Stimulated activated CD8-positive, alpha-beta memory T cell treated with anti-CD3 and anti-CD28 coated beads, Interleukin-4, amount 100 ng/mL, for 48 hours (primary cell): Measurements from ENCODE around the gene KCNJ4.
A peak's percentile ranks its signal among the peaks of the same experiment; 100 is the strongest.

Experiments
- DNase-seq: peaks from one replicate; pipeline ENCODE4 v3.0.0-alpha.2; 2020

KCNJ4 gene

DNA sequence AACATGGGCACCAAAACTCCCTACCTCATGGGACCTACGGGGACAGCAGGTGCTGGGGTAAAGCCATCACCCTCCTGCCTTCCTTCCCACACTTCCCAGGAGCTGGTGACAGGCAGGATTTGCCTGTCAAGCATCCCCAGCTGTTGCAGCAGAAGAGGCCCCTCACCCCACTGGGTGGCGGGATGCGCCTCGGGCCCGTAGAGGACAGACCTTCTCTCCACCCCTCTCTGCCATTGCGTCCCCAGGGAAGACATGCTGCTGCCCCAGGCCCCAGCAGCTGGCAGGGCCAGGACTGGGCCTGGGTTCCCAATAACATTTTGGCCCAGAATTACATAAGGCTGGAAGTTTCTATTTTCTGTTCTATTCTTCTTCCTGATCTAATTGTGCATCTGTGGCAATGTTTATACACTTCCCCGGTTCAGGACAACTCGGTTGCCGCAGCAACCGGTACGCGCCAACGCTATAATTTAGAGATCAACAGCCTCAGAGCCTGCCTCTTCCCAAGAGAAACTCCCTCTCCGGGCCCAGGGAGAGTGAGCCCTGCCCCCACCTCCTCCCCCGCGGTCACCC lies 25.4 kb downstream of the KCNJ4 start:
- DNase-seq = no peak

DNA sequence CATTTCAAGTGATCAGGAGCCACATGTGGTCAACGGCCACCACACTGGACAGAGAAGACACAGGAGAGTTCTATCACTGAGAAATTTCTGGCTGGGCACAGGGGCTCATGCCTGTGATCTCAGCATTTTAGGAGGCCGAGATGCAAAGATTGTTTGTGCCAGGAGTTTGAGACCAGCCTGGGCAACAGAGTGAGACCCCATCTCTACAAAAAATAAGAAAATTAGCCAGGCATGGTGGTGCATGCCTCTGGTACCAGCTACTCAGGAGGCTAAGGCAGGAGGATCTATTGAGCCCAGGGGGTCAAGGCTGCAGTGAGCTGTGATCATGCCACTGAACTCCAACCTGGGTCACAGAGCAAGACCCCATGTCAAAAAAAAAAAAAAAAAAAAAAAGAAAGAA lies 26.3 kb downstream of the KCNJ4 start:
- DNase-seq = no peak

DNA sequence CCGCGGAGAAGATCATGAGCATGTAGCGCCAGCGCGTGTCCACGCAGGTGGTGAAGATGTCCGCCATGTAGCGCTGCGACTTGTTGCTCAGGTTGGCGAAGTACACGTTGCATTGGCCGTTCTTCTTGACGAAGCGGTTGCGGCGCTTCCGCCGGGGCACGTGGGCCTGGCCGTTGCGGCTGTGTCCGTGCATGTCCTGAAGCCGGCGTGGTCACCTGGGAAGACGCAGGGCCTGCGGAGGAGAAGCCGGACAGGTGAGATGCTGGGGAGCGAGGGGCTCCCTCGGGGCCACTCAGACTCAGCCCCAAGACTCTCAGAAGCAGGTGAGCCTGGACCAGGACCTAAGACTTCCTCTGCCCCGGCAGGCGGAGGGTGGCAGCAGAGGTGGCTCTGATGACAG lies 27.1 kb downstream of the KCNJ4 start:
- DNase-seq = no peak

DNA sequence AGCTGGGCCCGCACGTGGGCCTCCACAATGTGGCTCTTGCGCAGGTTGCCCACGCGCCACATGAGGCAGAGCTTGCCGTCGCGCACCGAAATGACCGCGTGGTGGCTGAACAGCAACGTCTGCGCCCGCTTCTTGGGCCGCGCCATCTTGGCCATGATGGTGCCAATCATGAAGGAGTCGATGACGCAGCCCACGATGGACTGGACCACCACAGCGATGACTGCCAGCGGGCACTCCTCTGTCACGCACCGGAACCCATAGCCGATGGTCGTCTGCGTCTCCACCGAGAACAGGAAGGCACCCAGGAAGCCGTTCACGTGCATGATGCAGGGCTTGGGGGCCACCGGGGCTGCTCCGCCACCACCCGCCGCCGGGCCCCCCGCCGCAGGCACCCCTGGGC lies 27.5 kb downstream of the KCNJ4 start:
- no peak for DNase-seq

DNA sequence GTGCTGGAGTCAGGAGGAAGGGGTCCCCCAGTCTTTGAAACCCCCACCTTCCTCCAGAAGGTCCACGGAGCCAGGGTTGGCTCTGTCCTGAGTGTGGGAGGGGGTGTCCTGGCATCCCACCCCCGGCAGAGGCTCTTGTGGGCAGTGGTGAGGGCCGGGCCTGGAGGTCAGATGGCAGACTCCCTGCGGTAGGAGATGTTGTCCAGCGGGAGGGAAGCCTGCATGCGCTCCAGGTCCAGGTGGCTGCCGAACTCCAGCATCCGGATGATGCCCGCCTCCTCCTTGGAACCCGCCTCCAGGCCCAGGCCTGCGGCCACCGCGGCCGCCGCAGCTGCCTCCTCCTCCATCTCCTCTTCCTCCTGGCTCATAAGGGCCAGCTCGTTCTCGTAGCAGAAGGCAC lies 28.4 kb downstream of the KCNJ4 start:
- DNase-seq = no peak

DNA sequence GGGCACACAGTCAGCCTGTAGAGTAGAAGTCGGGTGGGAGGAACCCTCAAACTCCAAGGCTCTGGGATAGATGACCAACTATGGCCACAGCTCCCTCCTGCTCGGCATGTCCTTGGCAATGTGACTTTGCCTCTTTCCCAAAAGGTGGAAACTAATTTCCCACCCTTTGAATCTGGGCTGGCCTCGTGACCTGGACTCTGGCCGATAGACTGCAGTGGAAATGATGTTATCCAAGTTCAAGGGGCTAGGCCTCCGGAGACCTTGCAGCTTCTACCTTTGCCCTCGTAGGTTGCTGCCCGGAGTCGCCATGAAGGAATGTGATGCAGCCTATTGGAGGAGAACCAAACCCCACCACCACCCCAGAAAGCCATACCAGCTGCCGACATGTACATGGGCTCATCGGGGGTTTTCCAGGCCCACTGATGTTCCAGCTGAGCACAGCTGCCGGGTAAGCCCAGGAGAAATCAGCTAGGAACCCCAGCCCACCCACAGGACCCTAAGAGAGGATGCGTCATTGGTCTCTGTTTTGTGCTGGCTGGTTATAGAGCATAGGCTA lies 30.4 kb downstream of the KCNJ4 start:
- DNase-seq = no peak

DNA sequence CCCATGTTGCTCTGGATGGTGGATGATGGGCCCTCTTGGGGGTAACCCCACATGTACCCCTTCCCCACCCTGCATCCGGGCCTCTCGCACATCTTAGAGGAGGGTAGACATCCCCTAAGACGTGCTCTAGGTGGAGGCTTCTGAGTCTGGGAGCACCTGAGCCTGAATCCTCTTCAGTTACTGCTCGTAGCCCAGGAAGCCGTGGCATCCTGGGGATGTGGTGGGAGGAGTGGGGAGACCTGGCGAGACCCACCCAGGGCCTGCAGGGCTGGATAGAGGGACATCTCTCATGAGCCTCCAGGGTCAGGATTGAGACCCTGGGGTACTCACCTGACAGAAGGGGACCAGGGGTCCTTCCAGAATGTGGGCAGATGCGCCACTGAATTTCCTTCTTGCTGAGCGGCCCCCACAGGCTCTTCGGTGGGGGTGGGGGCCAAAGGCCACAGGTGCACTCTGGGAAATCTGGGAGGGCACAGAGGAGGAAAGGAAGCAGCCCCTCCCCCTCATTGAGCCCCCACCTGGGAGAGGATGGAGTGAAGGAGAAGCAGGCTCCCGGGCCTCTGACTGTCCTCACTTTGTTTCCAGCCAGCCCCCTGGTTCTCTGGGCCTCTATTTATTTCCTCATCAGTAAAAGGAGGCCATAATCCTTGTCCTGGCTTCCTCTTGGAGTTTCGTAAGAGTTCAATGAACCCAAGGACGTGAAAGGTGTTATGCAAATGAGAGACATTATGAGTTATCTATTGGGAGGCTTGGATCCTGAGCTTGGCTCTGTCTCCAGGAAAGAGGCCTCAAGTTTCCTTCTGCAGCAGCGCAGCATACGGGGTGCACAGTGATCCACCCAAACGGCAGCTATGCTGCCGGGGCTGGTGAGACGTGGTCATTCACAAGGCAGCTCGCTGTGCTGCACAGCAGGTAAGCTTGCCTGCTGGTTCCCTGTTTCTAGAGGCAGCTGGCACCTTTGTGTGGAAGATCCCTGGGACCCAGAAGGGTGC lies 31.2 kb downstream of the KCNJ4 start:
- no peak for DNase-seq

DNA sequence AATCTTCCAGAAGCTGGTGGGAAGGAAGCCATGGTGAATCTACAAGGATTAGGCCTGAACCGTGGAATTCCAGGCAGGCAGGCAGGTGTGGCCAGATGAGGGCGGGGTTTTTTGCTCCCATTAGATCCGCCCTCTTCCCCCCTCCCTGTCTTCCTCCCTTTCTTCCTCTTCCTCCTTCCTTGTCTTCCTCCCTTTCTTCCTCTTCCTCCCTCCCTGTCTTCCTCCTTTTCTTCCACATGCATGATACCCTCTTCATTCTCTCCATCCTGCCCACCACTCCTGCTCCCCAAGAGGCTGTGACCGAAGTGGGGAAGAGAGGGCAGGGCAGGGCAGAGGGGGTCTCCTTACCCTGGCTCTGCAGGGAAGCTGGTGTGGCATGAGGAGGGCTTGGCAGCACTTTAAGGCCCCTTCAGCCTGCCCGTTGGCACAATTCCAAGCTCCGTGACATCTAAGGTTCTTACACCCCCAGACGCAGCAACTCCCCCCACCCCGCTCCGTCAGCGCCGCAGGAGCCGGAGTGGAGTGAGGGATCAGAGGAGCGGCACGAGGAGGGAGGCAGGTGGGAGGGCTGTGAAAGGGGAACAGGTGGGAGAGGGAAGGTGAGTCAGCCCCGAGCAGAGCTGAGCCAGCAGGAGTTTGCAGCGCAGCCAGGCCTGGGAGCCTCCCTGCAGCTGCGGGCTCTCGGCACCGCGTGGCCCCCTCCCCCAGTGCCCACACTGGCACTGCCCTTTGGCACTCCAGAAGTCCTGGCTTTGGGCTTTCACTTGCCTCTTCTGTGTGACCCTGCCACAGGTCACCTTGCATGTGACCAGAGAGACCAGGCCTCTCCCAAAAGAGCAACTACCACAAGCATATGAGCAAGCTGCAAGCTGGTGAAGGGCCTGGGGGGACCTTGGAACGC lies 32.1 kb downstream of the KCNJ4 start:
- no peak for DNase-seq

DNA sequence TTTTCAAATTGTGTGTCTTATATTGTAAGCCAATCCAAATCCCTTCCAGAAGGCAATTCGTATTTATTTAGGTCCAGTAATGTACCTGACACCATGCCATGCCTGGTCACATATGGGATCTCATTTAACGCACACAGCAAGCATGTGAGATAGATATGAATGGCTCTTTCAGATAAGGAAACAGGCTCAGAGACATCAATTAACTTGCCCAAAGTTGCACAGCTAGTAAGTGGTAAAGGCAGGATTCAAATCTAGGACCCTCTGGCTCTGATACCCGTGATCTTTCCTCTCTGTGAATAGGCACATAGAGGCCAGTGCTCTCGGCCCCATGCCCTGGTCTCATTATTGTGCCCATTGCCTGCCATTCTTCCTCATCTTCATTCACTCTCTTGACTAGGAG lies 34.3 kb downstream of the KCNJ4 start:
- DNase-seq = no peak

DNA sequence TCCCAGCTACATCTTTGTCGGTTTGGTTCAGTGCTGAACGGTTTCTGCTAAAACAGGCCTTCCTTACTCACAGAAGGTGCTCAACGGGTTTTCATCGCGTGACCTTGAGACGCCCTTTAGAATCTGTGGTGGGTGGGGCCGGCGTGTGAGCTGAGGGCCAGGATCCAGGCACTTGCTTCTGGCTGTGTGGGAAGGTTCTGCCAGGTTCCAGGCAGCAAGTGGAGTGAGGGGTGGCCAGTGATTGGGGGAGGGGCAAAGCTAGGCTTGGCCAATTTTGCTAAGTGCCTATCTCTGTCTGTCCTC lies 35.2 kb downstream of the KCNJ4 start:
- no peak for DNase-seq

DNA sequence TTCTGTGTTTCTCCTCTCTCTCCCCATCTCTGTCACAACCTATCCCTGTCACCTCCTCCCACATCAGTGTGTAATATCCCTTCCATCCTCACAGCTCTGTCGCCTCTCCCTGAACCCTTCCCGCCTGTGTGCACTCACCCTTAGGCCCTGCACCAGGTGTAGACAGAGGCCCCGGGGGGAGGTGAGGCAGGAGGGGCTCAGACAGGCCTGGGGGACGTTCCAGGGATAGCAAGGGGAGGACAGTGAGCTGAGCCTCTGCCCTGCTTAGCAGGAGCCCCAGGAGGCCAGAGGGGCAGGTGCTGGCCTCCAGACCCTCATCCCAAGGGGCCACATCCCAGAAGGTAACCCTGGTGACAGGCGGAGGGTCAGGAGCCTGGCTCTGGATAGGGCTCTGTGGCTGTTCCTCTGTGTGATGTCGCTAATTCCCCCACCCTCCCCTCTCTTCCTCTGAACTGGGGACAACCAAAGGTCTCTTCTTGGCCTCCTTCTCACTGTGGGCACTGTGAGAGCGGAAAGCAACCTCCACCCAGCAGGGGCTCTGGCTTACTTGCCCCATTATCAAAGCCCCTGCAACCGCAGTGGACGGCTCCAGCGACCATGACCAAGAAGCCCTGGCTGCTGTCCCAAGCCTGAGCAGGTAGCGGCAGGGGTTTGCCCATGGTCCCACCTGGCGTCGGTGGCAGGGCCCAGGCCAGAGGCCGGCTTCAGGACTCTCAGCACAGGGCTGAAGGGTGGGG lies 35.7 kb downstream of the KCNJ4 start:
- no peak for DNase-seq

DNA sequence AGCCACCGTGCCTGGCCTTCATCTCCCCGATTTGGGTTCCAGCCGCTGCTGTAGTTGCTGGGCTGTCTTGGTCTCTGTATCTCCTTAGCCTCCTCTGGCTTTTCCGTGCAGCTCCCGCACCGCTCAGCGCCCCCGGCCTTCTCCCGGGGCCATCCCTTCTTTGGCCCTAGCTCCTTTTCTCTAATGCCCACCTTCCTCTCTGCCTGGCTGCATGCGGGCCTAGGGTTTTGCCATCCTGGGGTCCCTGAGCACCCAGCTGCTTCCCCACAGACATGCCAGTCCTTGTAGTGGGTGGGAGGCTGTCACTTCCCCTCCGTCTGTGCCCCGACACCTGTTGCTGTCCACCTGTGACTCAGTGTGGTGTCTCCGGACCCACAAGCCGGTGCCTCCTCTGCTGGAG lies 36.4 kb downstream of the KCNJ4 start:
- no peak for DNase-seq

DNA sequence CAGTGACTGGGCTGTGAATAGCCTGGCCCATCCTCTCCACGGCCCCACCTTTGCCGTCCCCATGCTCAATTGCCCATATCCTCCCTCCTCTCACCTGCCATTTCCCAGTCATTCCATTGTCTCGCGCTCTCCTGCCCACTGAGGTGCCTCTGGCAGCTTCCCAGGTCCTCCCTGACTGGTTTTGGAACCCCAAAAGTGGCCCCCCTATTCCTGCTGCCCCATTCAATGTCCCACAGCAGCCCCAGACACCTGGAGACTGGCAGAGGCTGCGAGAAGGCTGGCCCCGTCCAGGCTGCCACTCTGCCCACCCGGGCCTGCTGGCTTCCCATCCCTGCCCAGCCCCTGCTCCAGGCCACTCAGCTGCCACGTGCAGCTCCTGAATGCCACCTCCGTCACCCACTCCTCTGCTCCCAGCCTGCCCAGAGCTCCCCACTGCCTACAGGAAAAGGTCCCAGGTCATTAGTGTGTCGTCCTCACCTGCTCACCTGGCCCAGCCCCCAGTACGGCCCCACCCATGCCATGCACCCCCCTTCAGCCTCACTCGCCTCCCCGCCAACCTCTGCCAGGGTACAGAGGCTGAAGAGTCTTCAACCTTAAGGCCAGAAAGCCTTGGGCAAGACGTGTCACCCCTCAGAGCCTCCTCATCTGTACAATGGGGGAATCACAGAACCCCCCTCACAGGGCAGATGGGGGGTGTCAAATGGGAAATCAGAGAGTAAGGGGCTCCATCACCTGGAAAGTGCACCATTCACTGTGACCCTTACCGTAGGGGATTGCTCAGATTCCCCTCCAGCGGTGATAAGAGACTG lies 37.5 kb downstream of the KCNJ4 start:
- no peak for DNase-seq

DNA sequence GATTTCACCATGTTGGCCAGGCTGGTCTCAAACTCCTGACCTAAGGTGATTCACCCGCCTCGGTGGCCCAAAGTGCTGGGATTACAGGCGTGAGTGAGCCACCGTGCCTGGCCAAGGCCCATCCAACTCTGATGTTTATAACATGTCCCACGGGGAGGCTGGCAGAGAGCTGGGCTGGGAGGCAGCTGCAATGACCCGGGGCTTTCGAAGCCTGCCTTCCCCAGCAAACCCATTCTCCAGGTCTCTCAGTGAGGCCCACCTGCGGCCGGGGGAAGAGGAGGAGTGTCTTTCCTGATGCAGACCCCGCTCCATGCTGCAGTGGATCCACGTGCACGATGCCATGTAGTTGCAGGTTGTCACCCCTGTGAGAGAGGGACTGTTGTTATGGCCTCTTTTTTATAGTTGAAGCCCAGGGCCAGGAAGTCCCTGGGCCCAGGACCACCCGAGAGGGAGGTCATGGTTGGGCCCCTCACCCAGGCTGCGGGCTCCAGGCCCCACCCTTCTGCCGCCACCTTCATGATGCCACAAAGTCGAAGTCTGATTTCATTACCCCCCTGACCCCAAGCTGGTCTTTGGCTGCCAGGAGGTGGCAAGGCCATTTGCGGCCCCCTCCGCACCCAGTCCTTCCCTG lies 38.3 kb downstream of the KCNJ4 start:
- DNase-seq = no peak

DNA sequence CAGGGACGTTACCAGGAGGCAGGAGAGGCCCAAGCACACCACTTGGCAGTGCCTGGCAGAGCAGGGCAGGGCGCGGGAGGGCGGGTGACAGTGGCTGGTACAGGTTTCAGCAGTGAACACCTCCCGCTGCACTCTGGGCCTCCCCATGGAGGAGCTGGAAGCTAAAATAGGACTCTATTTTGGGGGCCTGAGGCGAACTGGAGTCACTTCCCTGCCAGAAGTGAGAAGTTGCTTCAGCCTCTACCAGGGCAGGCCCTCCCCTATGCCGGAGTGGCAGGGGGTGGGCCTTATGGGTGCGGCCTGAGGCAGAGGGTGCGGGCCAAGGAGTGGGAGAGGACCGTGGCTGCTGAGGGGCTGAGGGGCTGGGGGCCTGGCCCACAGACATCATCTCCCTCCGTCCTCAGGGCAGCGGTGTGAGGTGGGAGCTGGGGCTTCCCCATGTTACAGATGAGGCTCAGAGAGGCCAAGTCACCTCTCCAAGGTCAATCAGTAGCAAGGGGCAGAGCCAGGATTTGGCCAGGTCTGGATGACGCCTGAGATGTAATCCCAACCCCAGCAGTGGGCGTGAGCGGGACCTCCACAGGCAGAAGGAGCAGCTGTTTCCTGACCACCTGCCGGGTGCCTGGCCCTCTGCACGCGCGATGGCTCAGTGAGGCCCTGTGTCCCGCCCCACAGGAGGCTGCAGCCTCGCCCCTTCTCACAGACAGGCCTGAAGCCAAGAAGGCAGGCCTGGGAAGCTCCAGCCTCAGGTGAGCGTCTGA lies 39.3 kb downstream of the KCNJ4 start:
- DNase-seq = no peak

DNA sequence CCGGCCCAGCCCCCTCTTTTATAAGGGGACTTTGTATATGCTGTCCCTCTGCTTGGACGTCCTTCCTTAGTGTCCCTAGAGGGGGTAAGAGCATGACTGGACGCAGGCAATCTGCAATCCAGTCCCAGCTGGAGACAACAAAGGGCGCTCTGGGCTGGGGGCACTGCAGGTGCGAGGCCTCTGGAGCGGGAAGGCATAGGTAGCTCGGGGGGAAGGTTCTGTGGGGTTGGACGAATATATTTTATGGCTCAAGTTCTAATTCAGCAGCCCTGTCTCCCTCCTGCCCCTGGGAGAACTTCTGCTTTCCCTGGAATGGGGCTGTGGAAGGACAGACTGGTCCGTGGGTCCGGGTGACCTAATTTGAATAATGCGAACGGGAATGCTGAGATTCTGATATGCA lies 40.0 kb downstream of the KCNJ4 start:
- DNase-seq = no peak

DNA sequence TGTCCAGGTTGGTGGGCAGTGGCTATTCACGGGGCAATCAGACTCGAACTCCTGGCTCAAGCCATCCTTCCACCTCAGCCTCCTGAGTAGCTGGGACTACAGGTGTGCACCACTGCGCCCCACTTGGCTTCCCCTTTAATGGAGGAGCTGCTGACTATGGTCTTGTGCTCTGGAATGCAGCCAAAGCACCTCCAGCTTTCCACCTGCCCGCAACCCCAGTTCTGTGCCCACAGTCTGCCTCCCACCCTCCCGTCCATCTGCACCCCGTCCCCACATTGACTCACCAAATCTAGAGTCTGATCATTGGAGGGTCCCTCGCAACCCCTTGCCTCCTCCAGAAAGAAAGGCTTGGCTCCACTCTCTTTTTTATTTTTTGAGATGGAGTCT lies 41.0 kb downstream of the KCNJ4 start:
- DNase-seq = no peak

DNA sequence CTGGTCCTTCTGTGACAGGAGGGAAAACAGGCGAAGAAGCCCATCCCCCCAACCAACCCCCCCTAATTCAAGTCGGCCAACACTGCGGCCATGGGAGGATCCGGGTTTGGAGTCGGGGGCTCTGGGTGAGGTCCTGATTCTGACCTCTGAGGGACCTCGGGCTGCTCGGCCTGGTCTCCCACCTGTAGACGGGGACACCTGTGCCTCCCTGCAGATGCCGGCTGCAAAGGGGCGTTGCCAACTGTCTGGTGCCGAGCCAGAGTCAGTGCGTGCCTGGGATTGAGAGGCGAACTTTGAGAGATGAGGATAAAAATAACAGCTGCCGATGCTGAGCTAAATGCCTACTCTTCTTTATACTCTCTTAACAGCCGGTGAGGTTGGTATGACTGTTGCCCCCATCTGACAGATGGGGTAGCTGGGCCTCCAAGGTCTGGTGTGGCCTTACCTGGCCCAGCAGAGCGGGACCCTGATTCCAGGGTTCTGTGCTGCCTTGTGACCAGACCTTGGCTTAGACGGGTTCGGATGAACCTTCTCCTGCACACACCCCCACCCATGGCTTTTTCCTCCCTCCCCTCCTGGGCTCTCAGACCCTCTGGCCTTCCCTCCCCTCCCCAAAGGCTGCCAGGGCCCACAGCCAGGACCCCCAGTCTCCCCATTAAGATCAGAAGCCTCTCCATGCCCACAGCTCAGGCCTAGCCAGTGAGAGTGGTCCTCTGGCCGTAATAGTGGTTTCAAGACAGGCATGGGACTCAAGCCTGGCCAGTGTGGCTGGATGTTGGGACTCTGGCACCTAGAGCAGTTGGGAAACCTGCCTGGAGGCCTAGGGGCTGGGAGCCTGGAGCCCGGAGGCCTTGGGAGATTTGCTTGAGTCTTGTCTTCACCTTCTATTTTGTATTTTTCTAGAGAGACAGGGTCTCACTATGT lies 41.7 kb downstream of the KCNJ4 start:
- DNase-seq = no peak

DNA sequence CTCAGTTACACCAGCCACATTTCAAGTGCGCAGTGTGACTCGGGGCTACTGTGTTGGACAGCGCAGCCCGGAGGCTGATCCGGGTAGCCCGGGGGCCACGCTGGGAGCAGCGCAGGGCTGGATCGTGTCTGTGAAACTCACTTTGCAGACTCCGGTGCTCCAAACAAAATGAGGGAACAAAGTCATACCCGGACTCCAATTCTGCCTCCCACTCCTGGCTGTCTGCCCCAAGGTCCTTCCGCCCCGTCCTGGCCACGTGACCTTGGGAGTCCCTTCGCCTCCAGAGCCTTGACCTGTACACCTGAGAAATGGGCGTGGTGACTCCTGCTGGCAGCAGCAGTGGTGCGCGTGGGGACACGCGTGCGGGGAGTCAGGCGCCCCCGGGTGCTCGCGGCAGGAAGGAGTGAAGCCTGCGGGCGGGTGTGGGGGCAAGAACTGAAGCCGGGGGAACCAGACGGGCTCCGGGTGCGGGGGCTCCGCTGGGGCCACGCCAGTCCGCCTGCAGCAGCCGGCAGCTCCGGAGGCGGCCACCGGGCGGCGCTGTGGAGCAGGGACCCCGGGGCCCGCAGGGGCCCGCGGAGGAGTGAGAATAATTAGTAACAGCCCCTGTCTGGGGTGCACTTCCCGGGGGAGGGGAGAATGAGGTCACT lies 42.4 kb downstream of the KCNJ4 start:
- peak; percentile 77 for DNase-seq
